ENCODE results near the gene CUL1.

CUL1 gene

DNA sequence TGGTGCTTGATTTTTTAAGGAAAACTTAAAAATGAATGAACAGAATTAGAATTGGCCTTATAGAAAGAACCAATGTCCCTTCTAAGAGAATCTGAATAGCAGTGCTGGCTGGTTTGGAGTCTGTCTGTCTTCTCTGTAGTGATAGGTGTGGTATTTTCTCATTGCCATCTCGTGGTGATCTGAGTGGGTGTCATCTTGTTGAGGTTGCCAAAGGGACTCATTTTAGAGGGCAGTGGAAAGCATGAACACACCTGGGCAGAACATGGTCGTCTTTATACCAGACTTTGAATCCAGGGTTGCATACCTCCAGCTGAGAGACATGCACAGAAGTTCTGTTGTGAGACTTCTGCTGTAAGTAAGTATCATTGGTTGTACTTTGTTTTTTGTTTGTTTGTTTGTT is 15.8 kb downstream of the CUL1 start:
- H3K27ac ChIP-seq = no peak overlapping the region
- TF ChIP-seq, protein P1, sequence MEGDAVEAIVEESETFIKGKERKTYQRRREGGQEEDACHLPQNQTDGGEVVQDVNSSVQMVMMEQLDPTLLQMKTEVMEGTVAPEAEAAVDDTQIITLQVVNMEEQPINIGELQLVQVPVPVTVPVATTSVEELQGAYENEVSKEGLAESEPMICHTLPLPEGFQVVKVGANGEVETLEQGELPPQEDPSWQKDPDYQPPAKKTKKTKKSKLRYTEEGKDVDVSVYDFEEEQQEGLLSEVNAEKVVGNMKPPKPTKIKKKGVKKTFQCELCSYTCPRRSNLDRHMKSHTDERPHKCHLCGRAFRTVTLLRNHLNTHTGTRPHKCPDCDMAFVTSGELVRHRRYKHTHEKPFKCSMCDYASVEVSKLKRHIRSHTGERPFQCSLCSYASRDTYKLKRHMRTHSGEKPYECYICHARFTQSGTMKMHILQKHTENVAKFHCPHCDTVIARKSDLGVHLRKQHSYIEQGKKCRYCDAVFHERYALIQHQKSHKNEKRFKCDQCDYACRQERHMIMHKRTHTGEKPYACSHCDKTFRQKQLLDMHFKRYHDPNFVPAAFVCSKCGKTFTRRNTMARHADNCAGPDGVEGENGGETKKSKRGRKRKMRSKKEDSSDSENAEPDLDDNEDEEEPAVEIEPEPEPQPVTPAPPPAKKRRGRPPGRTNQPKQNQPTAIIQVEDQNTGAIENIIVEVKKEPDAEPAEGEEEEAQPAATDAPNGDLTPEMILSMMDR (IDR thresholded peaks at IDR 0.05; ENCODE audit: low read depth, low read length, missing control alignments) = no peak
- no peak for DNase-seq
- no peaks in the 10 kb centered on the region for H3K36me3 ChIP-seq (replicated peaks)
- H3K27me3 ChIP-seq (replicated peaks) = no peaks in the 10 kb centered on the region
- in situ Hi-C loops (cut with HindIII; ENCODE audit: low pct_ligation_motif_present, low sequenced_read_pairs) = no loop called here
- H3K4me3 ChIP-seq (ENCODE audit: low read depth, low read length) = no peak overlapping the region

- no peak overlapping the region for H3K27ac ChIP-seq
- no peak for DNase-seq
- in situ Hi-C loops (cut with HindIII; ENCODE audit: low pct_ligation_motif_present, low sequenced_read_pairs) = no loop called here
- H3K4me3 ChIP-seq (ENCODE audit: low read depth, low read length) = no peak overlapping the region
- no peaks in the 10 kb centered on the region for H3K36me3 ChIP-seq (replicated peaks)
- H3K27me3 ChIP-seq (replicated peaks) = no peaks in the 10 kb centered on the region
- TF ChIP-seq, protein P1 (IDR thresholded peaks at IDR 0.05; ENCODE audit: low read depth, low read length, missing control alignments) = no peak
Measured at GRCh38 chr7:148715027-148715426, 16.3 kb downstream of the CUL1 start.

- no peak overlapping the region for H3K4me3 ChIP-seq (ENCODE audit: low read depth, low read length)
- in situ Hi-C loops (cut with HindIII; ENCODE audit: low pct_ligation_motif_present, low sequenced_read_pairs) = no loop called here
- TF ChIP-seq, protein P1 (IDR thresholded peaks at IDR 0.05; ENCODE audit: low read depth, low read length, missing control alignments) = no peak
- H3K27me3 ChIP-seq (replicated peaks) = no peaks in the 10 kb centered on the region
- H3K36me3 ChIP-seq (replicated peaks) = no peaks in the 10 kb centered on the region
- no peak for DNase-seq
- H3K27ac ChIP-seq = no peak overlapping the region
Measured at GRCh38 chr7:148717266-148717793, 18.6 kb downstream of the CUL1 start.

- Histone ChIP-seq H3K27ac (no peak overlapping the region), H3K27me3 (replicated peaks) (no peaks in the 10 kb centered on the region), H3K4me3 (ENCODE audit: low read depth, low read length) (no peak overlapping the region), H3K36me3 (replicated peaks) (no peaks in the 10 kb centered on the region)
- DNase-seq = no peak
- TF ChIP-seq, protein P1 (IDR thresholded peaks at IDR 0.05; ENCODE audit: low read depth, low read length, missing control alignments) = no peak
- in situ Hi-C loops (cut with HindIII; ENCODE audit: low pct_ligation_motif_present, low sequenced_read_pairs) = no loop called here
Measured at GRCh38 chr7:148718431-148718830, 19.7 kb downstream of the CUL1 start.

GRCh38 chr7:148719753-148720152 is 21.1 kb downstream of the CUL1 start:
- Histone ChIP-seq H3K4me3 (ENCODE audit: low read depth, low read length) (no peak overlapping the region), H3K36me3 (replicated peaks) (no peaks in the 10 kb centered on the region), H3K27me3 (replicated peaks) (no peaks in the 10 kb centered on the region), H3K27ac (no peak overlapping the region)
- in situ Hi-C loops (cut with HindIII; ENCODE audit: low pct_ligation_motif_present, low sequenced_read_pairs) = no loop called here
- DNase-seq = no peak
- TF ChIP-seq, protein P1 (IDR thresholded peaks at IDR 0.05; ENCODE audit: low read depth, low read length, missing control alignments) = no peak

DNA sequence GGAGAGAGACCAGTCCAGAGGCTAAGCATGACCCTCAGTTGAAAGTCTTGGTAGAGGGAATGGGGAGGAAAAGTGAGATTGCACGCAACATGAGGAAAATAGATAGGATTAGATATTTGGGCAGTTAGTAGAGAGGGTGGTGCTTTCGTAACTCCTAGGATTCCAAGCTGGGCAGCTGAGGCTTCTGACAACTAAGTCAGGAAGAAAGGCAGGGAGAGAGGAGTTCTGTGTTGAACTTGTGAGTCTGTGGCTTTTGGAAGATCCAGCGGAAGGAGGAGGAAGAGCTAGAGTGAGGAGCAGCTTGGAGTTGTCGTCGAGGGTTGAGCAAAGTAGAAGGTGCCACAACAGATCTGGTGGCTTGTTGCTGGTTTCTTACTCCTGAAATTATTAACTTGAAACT is 21.8 kb downstream of the CUL1 start:
- TF ChIP-seq, protein P1 (IDR thresholded peaks at IDR 0.05; ENCODE audit: low read depth, low read length, missing control alignments) = no peak
- in situ Hi-C loops (cut with HindIII; ENCODE audit: low pct_ligation_motif_present, low sequenced_read_pairs) = no loop called here
- Histone ChIP-seq H3K27me3 (replicated peaks) (no peaks in the 10 kb centered on the region), H3K4me3 (ENCODE audit: low read depth, low read length) (no peak overlapping the region), H3K27ac (no peak overlapping the region), H3K36me3 (replicated peaks) (no peaks in the 10 kb centered on the region)
- DNase-seq = no peak
